Hematopoietic multipotent progenitor cell treated with erythropoietin and hydrocortisone succinate and interleukin-3 and kit ligand, for 8 days (in vitro differentiated cells): ENCODE data around the gene LMX1B.
"Not testable (repeated sequence)": the region's sequence is repeated elsewhere in the genome, so short reads cannot be mapped to it uniquely, and the experiment has no call there.

Source experiments
- DNase-seq: peaks from one replicate; pipeline ENCODE4 v3.0.0-alpha.2; 2015

LMX1B gene

GRCh38 chr9:126720661-126721563, 107.2 kb downstream of the LMX1B start:
- no peak for DNase-seq

- no peak for DNase-seq
Measured at GRCh38 chr9:126721564-126721981, 107.8 kb downstream of the LMX1B start.

- DNase-seq = peak; percentile 42
Measured at GRCh38 chr9:126722252-126722921, 108.7 kb downstream of the LMX1B start.

GRCh38 chr9:126722922-126723806, 109.4 kb downstream of the LMX1B start:
- DNase-seq = peak; percentile 13

- DNase-seq = no peak
Measured at GRCh38 chr9:126723807-126724172, 110.1 kb downstream of the LMX1B start.

GRCh38 chr9:126724226-126724625, 110.5 kb downstream of the LMX1B start:
- DNase-seq = no peak

GRCh38 chr9:126725485-126725884, 111.8 kb downstream of the LMX1B start:
- DNase-seq = not testable (repeated sequence)

GRCh38 chr9:126728210-126728609, 114.5 kb downstream of the LMX1B start:
- not testable (repeated sequence) for DNase-seq

- DNase-seq = not testable (repeated sequence)
Measured at GRCh38 chr9:126730592-126730991, 116.9 kb downstream of the LMX1B start.

- DNase-seq = no peak
Measured at GRCh38 chr9:126733005-126733404, 119.3 kb downstream of the LMX1B start.

- no peak for DNase-seq
Measured at GRCh38 chr9:126734877-126735276, 121.1 kb downstream of the LMX1B start.

GRCh38 chr9:126735482-126735881, 121.8 kb downstream of the LMX1B start:
- DNase-seq = no peak

- DNase-seq = no peak
Measured at GRCh38 chr9:126738553-126738952, 124.8 kb downstream of the LMX1B start.

GRCh38 chr9:126743041-126743440, 129.3 kb downstream of the LMX1B start:
- no peak for DNase-seq

GRCh38 chr9:126745574-126746411, 132.1 kb downstream of the LMX1B start:
- no peak for DNase-seq
